Psoas muscle (tissue), 8 donors: Measurements from ENCODE around the gene PPEF2. TPM values are rescaled to one million over a fixed set of nuclear protein-coding genes. Genes with fewer than 3 reads are reported as not detected.

Experiments used
- ATAC-seq, 4 donors: fragments of 200-7000 bp; cut with Tn5 transposase; one replicate each; pipeline ENCODE4 v1.9.1; 2020; ENCODE audit warnings: moderate library complexity in 3 of 4, mild to moderate bottlenecking in 2 of 4
- DNase-seq, 2 donors: peaks; one replicate each; pipeline ENCODE4 v3.0.0-alpha.2; 2020
- H3K27ac ChIP-seq: fragments of 200-600 bp; one replicate; pipeline ENCODE4 v1.8.0; 2022
- H3K27me3 ChIP-seq, 3 donors: fragments of 200-600 bp in 1 of 3; one replicate each; pipeline versions ENCODE4 v1.6.1 to v1.8.0; 2013 to 2022; ENCODE audit warnings: low read length in 2 of 3, mild to moderate bottlenecking in 2 of 3, moderate library complexity in 1 of 3; ENCODE audit not compliant: insufficient read depth in 3 of 3
- H3K36me3 ChIP-seq, 2 donors: fragments of 200-600 bp in 1 of 2; one replicate each; pipeline versions ENCODE4 v1.6.1 to v1.8.0; 2013 to 2022; ENCODE audit warnings: low read depth in 1 of 2, mild to moderate bottlenecking in 1 of 2, moderate library complexity in 1 of 2; ENCODE audit not compliant: insufficient read depth in 1 of 2
- H3K4me1 ChIP-seq: fragments of 200-600 bp; one replicate; pipeline ENCODE4 v1.8.0; 2022
- H3K4me3 ChIP-seq: fragments of 200-600 bp; one replicate; pipeline ENCODE4 v1.8.0; 2022; ENCODE audit warnings: mild to moderate bottlenecking
- H3K9me3 ChIP-seq: fragments of 200-600 bp; one replicate; pipeline ENCODE4 v1.8.0; 2022
- WGBS, 3 donors: extraction: QIAGEN DNeasy Blood & Tissue Kit; methylation state at CpG; one replicate each; pipeline versions ENCODE4 v1.1.6 to v1.1.7; 2013; 5-methylcytosine and 5-hydroxymethylcytosine counted together
- intact Hi-C, 2 donors: fragments of 100-400 bp; cut with DNase I; formaldehyde crosslinking; loops; one replicate each; pipeline versions ENCODE4 v1.11.0 to v1.14.2; 2022
- polyA plus RNA-seq, 3 donors: library from polyadenylated mRNA; stranded (reverse); fragments of 200-250 nt; gene quantifications; one replicate each; pipeline ENCODE4 v1.2.3, GENCODE V29; 2013
- total RNA-seq, 4 donors: library from RNA; stranded (reverse); fragmentation: NEBNext Ultra II Directional in 2 of 4; extraction: Animal tissue kit (Norgen Biotek cat#: 25700) in 2 of 4; gene quantifications; one replicate each; pipeline versions ENCODE4 v1.2.1 to v1.2.4, GENCODE V29; 2021 to 2023
- TF ChIP-seq, protein P1 (sequence below): fragments of 200-600 bp; IDR thresholded peaks from one replicate; pipeline ENCODE4 v1.8.0; 2022; ENCODE audit warnings: antibody characterized with exemption
- donor health status: healthy with polysubstance abuse.
- donor health status: DM: no; HTN: no; CAD: no; lungs with moderate emphysema.
- donor health status: Bipolar disorder and iron deficiency.
- donor health status: healthy.
- donor health status: DM: yes; HTN: yes; CAD: no.
- donor health status: DM: no; HTN: no; CAD: no.
- donor health status: DM: no; HTN: no; CAD: no.
- donor health status: DM: yes; HTN: yes; CAD: no.

The PPEF2 gene
- total and polyA plus RNA-seq, 7 donors: 0.05 to 0.08 TPM; not detected in 5

DNA sequence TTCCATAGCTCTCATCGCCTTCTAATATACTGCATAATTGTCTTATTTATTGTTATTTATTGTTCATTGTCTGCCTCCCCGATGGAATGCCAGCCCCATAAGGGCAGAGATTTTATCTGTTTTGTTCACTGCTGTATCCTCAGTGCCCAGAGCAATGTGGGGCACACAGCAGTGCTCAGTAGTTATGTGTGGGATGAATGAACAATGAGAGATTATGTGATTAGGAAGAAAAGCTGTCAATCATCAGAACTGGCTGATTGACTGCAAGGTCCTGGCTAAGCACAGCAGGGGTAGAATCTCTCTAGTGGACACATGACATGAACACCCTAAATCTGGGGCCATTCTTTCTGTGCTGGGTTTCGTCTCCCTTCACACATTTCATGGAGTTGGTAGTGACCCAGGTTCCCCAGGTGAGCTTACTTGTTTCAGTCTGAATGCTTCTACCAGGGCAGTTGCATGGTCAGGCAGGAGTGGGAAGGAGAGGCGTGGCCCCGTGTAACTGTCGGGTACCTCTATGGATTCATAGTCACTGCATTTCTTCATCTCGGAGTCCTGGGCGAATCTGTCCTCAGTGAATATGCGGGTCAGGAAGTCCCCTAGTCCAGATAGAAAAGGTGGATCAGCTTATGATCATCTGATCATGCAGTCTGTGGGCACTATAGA lies 12.6 kb downstream of the PPEF2 start:
- Histone ChIP-seq H3K9me3 (no peaks in the 10 kb centered on the region), H3K27me3 (no peaks in the 10 kb centered on the region)
- intact Hi-C loops: no loop called here

DNA sequence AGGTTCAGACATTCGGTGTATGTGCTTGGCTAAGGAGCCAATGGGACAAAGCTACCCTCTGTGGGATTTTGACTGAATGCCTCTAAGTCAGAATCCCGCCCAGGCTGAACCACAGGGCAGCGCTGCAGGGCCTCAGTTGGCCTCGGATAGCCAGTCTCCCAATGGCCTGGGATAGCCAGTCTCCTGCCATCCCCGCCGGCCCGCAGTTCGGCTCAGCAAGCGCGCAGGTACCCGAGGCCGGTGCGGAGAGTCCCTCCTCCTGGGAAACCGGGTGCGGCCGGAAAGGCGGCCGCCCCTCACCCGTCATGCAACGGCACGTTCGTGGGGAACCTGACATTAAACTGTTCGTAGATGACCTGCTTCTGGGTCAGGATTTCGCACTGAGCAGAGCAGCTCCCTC lies 16.1 kb downstream of the PPEF2 start:
- DNase-seq: no peak
- WGBS, 3 donors: 62 to 66% (median 64%) methylated on average over 24 of the region's 24 CpGs

More for the DNA sequence above, 12.6 kb downstream of the PPEF2 start:
- ATAC-seq (no peak), DNase-seq (no peak)
- no peaks in the 10 kb centered on the region for H3K4me1 ChIP-seq
- WGBS, 3 donors: 86 to 90% (median 87%) methylated on average over 9 of the region's 9 CpGs
- H3K27ac ChIP-seq: no peak overlapping the region
- H3K36me3 ChIP-seq: no peaks in the 10 kb centered on the region
- TF ChIP-seq, protein P1, sequence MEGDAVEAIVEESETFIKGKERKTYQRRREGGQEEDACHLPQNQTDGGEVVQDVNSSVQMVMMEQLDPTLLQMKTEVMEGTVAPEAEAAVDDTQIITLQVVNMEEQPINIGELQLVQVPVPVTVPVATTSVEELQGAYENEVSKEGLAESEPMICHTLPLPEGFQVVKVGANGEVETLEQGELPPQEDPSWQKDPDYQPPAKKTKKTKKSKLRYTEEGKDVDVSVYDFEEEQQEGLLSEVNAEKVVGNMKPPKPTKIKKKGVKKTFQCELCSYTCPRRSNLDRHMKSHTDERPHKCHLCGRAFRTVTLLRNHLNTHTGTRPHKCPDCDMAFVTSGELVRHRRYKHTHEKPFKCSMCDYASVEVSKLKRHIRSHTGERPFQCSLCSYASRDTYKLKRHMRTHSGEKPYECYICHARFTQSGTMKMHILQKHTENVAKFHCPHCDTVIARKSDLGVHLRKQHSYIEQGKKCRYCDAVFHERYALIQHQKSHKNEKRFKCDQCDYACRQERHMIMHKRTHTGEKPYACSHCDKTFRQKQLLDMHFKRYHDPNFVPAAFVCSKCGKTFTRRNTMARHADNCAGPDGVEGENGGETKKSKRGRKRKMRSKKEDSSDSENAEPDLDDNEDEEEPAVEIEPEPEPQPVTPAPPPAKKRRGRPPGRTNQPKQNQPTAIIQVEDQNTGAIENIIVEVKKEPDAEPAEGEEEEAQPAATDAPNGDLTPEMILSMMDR: no peak
- no peak overlapping the region for H3K4me3 ChIP-seq

GRCh38 chr4:75881476-75881875 lies 20.8 kb downstream of the PPEF2 start:
- TF ChIP-seq, protein P1: no peak
- no peaks in the 10 kb centered on the region for H3K9me3 ChIP-seq
- no peak overlapping the region for H3K27ac ChIP-seq
- DNase-seq (no peak), ATAC-seq (no peak)
- intact Hi-C loops: no loop called here
- no peaks in the 10 kb centered on the region for H3K27me3 ChIP-seq
- no peaks in the 10 kb centered on the region for H3K4me1 ChIP-seq
- WGBS, 3 donors: 83 to 94% (median 91%) methylated on average over 3 of the region's 3 CpGs
- no peaks in the 10 kb centered on the region for H3K36me3 ChIP-seq
- H3K4me3 ChIP-seq: no peak overlapping the region

More for the DNA sequence above, 16.1 kb downstream of the PPEF2 start:
- TF ChIP-seq, protein P1: no peak
- no peaks in the 10 kb centered on the region for H3K27me3 ChIP-seq
- H3K4me3 ChIP-seq: no peak overlapping the region
- no peaks in the 10 kb centered on the region for H3K4me1 ChIP-seq
- H3K36me3 ChIP-seq: no peaks in the 10 kb centered on the region
- intact Hi-C loops: no loop called here
- H3K27ac ChIP-seq: no peak overlapping the region
- no peaks in the 10 kb centered on the region for H3K9me3 ChIP-seq
- ATAC-seq: no peak

- H3K36me3 ChIP-seq: no peaks in the 10 kb centered on the region
- ATAC-seq (no peak), DNase-seq (no peak)
- intact Hi-C loops: no loop called here
- no peaks in the 10 kb centered on the region for H3K27me3 ChIP-seq
- TF ChIP-seq, protein P1: no peak
- WGBS, 3 donors: 60 to 76% (median 68%) methylated on average over 1 of the region's 1 CpG
- no peak overlapping the region for H3K4me3 ChIP-seq
- no peaks in the 10 kb centered on the region for H3K4me1 ChIP-seq
- no peak overlapping the region for H3K27ac ChIP-seq
- H3K9me3 ChIP-seq: no peaks in the 10 kb centered on the region
These were observed 22.0 kb downstream of the PPEF2 start for GRCh38 chr4:75880278-75880677.

- TF ChIP-seq, protein P1: no peak
- no peaks in the 10 kb centered on the region for H3K9me3 ChIP-seq
- no peak for DNase-seq
- 53 to 60% (median 60%) methylated on average over 6 of the region's 6 CpGs for WGBS, 3 donors
- no peak overlapping the region for H3K27ac ChIP-seq
- no peaks in the 10 kb centered on the region for H3K4me1 ChIP-seq
- intact Hi-C loops: no loop called here
- H3K27me3 ChIP-seq: no peaks in the 10 kb centered on the region
- H3K4me3 ChIP-seq: no peak overlapping the region
- H3K36me3 ChIP-seq: no peaks in the 10 kb centered on the region
- no peak for ATAC-seq
These were observed 24.0 kb downstream of the PPEF2 start for GRCh38 chr4:75878246-75878756.
